Measurements from ENCODE around the gene HAUS3. TPM values are rescaled to one million over a fixed set of nuclear protein-coding genes. Genes with fewer than 3 reads are reported as not detected.
A peak's percentile ranks its signal among the peaks of the same experiment; 100 is the strongest.

The HAUS3 gene
- total RNA-seq, 6 experiments from 2014 or later, result 3.5 to 5.1 (median 4.6) TPM

GRCh38 chr4:2254665-2255500, 13.0 kb upstream of the HAUS3 start:
- no peaks in the 10 kb centered on the region for H3K27me3 ChIP-seq
- H3K9me3 ChIP-seq, result no peaks in the 10 kb centered on the region
- H3K36me3 ChIP-seq, result peaks cover 0 to 22% (median 4%) of the 10 kb centered on the region in 4 donors
- DNase-seq (peak in 1 of 3 donors; percentile 43), ATAC-seq (no peak)
- no peak overlapping the region for H3K27ac ChIP-seq
- TF ChIP-seq CTCF (IDR thresholded peaks at IDR 0.05) (no peak), POLR2A (IDR thresholded peaks at IDR 0.05) (no peak)
- H3K4me1 ChIP-seq, result peaks cover 0 to 16% (median under 1%) of the 10 kb centered on the region in 4 donors
- H3K4me3 ChIP-seq, result no peak overlapping the region
- 76% methylated on average over 18 of the region's 32 CpGs for WGBS (ENCODE audit: insufficient coverage, low coverage, low lambda C conversion rate, missing lambda C conversion rate)
- intact Hi-C loops (cut with DNase I), result no loop called here

- Histone ChIP-seq H3K4me3 (no peak overlapping the region), H3K27me3 (no peaks in the 10 kb centered on the region), H3K4me1 (peaks cover 0 to 16% (median 0%) of the 10 kb centered on the region in 4 donors), H3K9me3 (no peaks in the 10 kb centered on the region), H3K36me3 (peaks cover 0 to 29% (median 6%) of the 10 kb centered on the region in 4 donors), H3K27ac (no peak overlapping the region)
- TF ChIP-seq POLR2A (IDR thresholded peaks at IDR 0.05), result no peak
- TF ChIP-seq CTCF (IDR thresholded peaks at IDR 0.05), result no peak
- intact Hi-C loops (cut with DNase I), result no loop called here
- WGBS (ENCODE audit: insufficient coverage, low coverage, low lambda C conversion rate, missing lambda C conversion rate), result 79% methylated on average over 15 of the region's 32 CpGs
- no peak for ATAC-seq
- peak in 2 of 3 donors; percentile 18 to 44 for DNase-seq
These were observed 11.5 kb upstream of the HAUS3 start for GRCh38 chr4:2253160-2254084.

GRCh38 chr4:2252530-2253091, 10.7 kb upstream of the HAUS3 start:
- TF ChIP-seq POLR2A (IDR thresholded peaks at IDR 0.05) (no peak), CTCF (IDR thresholded peaks at IDR 0.05) (no peak)
- intact Hi-C loops (cut with DNase I), result no loop called here
- no peak overlapping the region for H3K4me3 ChIP-seq
- no peaks in the 10 kb centered on the region for H3K27me3 ChIP-seq
- 83% methylated on average over 1 of the region's 12 CpGs for WGBS (ENCODE audit: insufficient coverage, low coverage, low lambda C conversion rate, missing lambda C conversion rate)
- H3K9me3 ChIP-seq, result no peaks in the 10 kb centered on the region
- H3K27ac ChIP-seq, result no peak overlapping the region
- peaks cover 0 to 29% (median 6%) of the 10 kb centered on the region in 4 donors for H3K36me3 ChIP-seq
- ATAC-seq (no peak), DNase-seq (peak in 1 of 3 donors; percentile 35)
- H3K4me1 ChIP-seq, result peaks cover 0 to 14% (median 0%) of the 10 kb centered on the region in 4 donors

- 98% methylated on average over 6 of the region's 16 CpGs for WGBS (ENCODE audit: insufficient coverage, low coverage, low lambda C conversion rate, missing lambda C conversion rate)
- TF ChIP-seq CTCF (IDR thresholded peaks at IDR 0.05), result no peak
- TF ChIP-seq POLR2A (IDR thresholded peaks at IDR 0.05), result no peak
- no peak overlapping the region for H3K4me3 ChIP-seq
- ATAC-seq, result no peak
- no peaks in the 10 kb centered on the region for H3K27me3 ChIP-seq
- H3K36me3 ChIP-seq, result peaks cover 0 to 29% (median 6%) of the 10 kb centered on the region in 4 donors
- H3K9me3 ChIP-seq, result no peaks in the 10 kb centered on the region
- no peak overlapping the region for H3K27ac ChIP-seq
- peak in 2 of 3 donors; percentile 13 to 33 for DNase-seq
- intact Hi-C loops (cut with DNase I), result no loop called here
- H3K4me1 ChIP-seq, result peaks cover 0 to 7% (median 0%) of the 10 kb centered on the region in 4 donors
These were observed 10.0 kb upstream of the HAUS3 start for GRCh38 chr4:2251795-2252529.

Measured in right lobe of liver (tissue), 6 donors.